GM12892 (cell line): ENCODE results near the gene CAMTA1.

Experiments used
- POLR2A ChIP-seq: IDR thresholded peaks from 2 replicates; pipeline ENCODE4 v1.6.1; 2011; ENCODE audit warnings: low read depth, low read length, control low read depth
- POLR2AphosphoS5 ChIP-seq: IDR thresholded peaks from 2 replicates; pipeline ENCODE4 v1.6.1; 2011; ENCODE audit warnings: low read depth, low read length, control low read depth
- TAF1 ChIP-seq: IDR thresholded peaks from 2 replicates; pipeline ENCODE4 v1.6.1; 2011; ENCODE audit warnings: low read depth, mild to moderate bottlenecking, control low read depth, low read length, borderline replicate concordance

DNA sequence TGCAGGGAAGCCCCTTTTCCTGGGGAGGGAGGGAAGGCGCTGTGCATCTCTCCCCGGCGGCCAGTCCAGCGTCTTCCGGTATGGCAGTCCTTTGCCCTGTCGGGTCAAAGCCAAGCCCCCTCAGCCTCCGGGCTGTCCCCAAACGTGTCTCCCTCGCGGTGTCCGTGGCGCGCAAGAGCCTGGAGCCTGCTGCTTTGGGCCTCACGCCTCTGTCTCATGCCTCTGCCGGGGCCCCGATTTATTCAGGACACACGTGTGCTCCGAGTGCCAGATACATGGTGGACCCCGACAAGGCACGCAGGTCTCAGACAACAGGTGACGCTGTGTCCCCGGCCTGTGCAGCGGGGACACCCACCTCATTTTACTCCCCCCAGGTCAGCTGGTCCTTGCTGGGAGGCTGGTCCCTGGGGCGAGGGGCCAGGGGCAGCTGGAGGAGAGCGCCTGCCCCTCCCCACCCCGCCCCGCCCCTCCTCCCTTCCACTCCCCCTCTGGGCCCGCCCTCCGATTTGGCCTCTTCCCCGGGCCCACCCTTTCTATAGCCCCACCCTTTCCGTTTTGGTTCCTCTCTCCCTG lies 176.7 kb downstream of the CAMTA1 start:
- TF ChIP-seq POLR2A: no peak
- TF ChIP-seq POLR2AphosphoS5: no peak
- no peak for TF ChIP-seq TAF1
